AG10803 (cell line): ENCODE data around the gene UGT1A4.

ENCODE experiments used
- DNase-seq: peaks from one replicate; pipeline ENCODE4 v3.0.0; 2010; ENCODE audit warnings: low read depth
- H3K4me3 ChIP-seq: 2 replicates; pipeline ENCODE4 v1.5.1; 2011; ENCODE audit warnings: mild to moderate bottlenecking, low read length, control low read depth
- CTCF ChIP-seq: conservative IDR thresholded peaks from 2 replicates; pipeline ENCODE4 v1.5.1; 2011; ENCODE audit warnings: mild to moderate bottlenecking, low read length, control low read depth, inconsistent platforms

Gene UGT1A4

GRCh38 chr2:233791883-233792329 is 73.4 kb downstream of the UGT1A4 start:
- no peak for DNase-seq
- TF ChIP-seq CTCF, result no peak
- H3K4me3 ChIP-seq, result no peak overlapping the region

DNA sequence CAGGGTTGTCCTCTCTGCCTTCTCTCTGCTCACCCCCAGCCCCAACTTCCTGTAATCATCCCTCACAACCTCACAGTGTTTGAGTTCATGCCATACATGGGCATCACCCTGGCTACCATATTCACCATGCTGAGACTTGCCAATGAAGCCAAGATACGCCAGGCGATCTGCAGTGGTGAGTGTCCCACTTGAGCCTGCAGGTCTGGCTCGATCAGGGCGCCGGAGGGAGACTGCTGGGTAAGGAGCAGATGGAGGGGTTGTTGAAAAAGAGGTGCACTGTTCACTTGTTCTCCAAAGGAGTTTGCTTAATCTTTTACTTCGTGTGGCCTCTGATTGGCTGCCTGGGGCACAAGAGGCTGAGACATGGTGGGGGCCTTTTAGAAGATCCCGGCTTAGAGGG is 74.2 kb downstream of the UGT1A4 start:
- no peak for DNase-seq
- TF ChIP-seq CTCF, result no peak
- H3K4me3 ChIP-seq, result no peak overlapping the region

DNA sequence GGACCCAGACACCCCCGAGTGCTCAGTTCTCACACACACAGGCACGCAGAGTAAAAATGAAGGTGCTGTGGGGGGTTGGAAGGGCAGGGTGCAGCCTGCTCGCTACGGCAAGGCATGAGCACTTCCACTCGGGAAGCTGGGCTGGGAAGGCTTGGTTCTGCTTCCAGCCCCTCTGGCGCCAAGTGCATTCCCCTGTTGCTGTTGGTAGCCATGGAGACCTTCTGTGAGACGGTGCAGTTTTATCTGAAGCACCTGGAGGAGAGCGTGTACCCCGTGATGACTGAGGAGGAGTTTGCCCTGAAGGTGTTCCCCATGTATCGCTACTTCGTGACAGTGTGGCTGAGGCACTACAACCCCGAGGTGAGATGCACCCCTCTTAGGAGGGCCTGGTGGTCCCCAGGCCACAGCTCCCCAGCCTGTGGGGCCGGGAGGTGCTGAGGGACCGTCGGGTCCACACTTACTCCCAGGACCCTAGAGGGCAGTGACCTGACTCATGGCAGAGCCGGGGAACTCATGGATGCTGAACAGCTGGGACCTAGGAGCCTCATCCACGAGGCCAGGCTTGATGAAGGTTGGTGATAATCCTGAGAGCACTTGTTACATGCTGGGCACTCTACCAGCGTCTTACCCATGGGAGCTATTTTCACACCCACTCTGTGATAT is 75.1 kb downstream of the UGT1A4 start:
- no peak overlapping the region for H3K4me3 ChIP-seq
- TF ChIP-seq CTCF, result no peak
- no peak for DNase-seq

- no peak for TF ChIP-seq CTCF
- no peak for DNase-seq
- H3K4me3 ChIP-seq, result no peak overlapping the region
Measured at GRCh38 chr2:233794128-233794658, 75.7 kb downstream of the UGT1A4 start.

DNA sequence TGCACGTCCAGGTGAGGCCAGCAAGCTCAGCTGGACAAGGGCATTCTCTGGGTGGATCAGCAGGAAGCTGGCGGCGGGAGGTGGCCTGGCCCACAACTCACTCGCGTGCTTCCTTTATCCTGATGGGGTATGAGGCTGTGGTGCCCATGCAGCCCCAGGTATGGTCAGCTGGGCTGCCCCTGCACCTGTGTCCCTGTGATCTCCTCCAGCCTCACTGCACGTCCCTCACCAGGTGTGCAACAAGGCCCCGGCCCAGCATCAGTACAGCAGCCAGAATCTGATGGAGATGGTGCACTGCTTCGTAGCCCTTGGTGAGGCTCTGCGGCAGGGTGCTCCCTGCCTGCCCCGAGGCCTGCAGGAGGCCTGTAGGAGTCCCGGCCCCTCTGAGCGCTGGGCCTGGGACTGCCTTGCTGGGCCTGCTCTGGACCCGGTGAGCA is 77.2 kb downstream of the UGT1A4 start:
- TF ChIP-seq CTCF, result no peak
- no peak for DNase-seq
- H3K4me3 ChIP-seq, result no peak overlapping the region

DNA sequence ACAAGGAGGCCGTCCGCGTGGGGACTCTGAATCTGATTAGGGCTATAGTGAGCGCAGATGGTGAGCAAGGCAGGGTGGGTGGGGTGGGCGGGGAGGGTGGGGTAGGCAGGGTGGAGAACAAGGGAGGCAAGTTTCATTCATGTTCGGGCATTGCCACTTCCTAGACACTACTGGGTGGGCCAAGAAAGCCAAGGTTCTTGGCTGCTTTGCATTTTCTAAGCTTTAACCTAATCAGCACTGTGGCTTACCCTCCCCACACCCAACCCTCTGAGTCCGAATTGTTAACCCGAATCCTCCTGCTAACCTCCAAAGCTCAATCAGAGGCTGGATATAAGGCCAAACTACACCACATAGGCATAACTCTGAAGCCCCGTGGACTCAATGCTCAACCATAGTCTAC is 77.7 kb downstream of the UGT1A4 start:
- no peak for DNase-seq
- no peak overlapping the region for H3K4me3 ChIP-seq
- no peak for TF ChIP-seq CTCF
